GM18868 (cell line): ENCODE measurements around the gene MACROH2A2.
A peak's percentile ranks its signal among the peaks of the same experiment; 100 is the strongest.

ENCODE experiments used
- ATAC-seq: cut with Tn5 transposase; IDR thresholded peaks from one replicate; pipeline ENCODE4 v1.9.1; 2021; ENCODE audit warnings: mild to moderate bottlenecking, moderate library complexity; ENCODE audit not compliant: unreplicated experiment

Gene MACROH2A2

DNA sequence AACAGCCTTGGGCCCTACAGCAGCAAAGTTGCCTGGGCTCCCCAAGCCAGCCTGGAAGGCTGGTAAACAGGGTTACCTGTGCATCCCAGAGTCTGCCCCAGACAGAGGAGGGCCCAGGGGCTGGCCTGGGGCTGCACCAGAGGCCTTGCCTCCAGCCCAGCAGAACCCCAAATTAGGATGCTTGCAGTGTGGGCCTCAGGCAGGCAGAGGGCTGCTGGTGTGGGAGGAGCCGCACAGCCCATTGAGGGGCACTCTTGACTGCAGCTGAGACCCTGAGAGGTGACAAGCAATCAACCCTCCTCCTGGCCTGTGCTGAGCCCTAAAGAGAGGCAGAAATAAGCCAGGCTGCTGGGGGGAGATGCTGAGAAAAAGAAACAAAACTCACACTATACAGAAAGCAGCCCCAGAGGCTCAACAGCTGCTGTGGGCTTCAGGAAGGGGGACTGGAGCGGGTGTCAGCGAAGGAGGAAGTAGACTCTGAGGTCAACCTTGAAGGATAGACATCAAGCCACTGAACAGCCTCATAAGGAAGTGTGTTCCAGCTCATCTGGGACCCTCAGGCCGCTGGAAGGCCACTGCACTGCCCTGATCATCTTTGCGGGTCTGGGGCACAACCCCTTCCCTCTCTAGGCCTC is 73.4 kb downstream of the MACROH2A2 start:
- no peak for ATAC-seq

DNA sequence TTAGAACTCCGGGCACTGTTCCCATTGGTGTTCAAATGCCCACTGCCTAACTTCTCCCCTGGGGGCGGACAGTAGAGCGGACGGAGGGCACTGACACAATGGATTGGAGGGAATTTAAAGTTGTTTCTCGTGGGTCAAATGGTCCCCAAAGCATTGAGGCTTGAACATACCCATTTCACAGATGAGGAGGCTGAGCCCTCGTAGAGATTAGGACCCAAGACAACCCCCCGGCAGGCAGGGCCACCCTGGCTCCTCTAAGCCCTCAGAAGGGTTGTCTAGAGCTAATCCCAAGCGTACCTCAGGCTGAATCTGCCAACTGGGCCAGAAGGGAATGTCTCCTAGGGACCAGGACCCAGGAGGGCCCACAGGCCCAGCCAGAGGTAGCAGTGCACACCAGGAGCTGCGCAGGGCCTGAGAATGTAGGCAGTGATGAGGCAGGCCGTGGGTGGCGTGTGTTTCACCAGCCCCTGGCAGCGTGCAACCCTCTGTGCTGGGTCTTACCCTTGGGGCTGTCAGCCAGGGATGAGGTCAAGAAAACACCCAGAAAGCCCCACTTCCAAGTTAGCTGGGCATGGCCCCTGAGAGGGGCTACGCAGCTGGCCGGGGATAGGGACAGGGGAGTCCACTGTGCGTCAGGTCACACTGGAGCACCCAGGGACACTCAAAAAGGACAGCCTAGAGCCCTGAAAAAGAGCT is 74.2 kb downstream of the MACROH2A2 start:
- no peak for ATAC-seq

DNA sequence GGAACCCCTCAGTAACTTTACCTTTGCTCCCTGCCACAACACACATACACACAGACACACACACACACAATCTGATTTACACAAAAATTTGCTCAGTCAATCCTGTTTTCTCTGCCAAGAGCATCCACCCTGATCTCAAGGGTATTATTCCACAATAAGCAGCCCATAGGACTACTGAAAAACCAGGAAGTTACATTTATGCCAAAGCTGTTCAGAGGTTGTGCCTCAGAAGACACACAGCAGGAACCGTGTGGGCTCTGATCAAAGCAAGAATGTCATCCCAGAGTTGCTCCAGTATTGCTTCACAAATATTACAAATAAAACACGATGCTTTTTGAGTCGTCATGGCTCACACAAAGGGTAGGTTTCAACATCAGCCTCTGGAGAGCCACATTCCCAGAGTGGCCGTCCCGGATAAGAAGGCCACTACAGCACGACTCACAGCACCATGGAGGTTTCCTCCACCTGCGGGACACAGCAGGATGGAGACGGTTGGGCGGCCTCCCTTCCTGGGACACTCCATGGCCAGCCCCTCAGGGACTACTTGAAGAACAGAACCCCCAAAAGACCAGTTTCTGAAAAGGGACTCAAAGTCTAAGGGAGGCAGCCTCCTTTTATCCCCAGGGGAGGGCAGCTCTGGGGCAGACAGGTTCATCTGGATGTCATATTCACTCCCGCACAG is 78.4 kb downstream of the MACROH2A2 start:
- ATAC-seq: no peak

DNA sequence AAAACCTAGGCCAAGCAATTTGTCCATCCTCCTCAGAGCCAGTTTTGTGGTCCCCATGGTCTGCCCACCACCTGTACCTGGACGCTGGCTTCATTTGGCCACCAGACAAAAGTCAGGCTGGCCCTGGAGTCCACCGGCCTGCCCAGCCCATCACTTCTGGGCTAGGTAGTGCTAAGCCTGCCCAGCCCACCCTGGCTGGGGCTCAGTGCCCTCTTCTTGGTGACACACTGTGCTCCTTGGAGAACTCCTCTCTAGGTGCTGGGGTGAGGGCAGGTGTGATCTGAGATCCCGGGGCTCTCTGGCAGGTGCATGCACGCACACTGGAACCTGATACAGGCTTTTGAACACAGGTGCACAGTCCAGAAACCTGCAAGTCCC is 78.9 kb downstream of the MACROH2A2 start:
- no peak for ATAC-seq

DNA sequence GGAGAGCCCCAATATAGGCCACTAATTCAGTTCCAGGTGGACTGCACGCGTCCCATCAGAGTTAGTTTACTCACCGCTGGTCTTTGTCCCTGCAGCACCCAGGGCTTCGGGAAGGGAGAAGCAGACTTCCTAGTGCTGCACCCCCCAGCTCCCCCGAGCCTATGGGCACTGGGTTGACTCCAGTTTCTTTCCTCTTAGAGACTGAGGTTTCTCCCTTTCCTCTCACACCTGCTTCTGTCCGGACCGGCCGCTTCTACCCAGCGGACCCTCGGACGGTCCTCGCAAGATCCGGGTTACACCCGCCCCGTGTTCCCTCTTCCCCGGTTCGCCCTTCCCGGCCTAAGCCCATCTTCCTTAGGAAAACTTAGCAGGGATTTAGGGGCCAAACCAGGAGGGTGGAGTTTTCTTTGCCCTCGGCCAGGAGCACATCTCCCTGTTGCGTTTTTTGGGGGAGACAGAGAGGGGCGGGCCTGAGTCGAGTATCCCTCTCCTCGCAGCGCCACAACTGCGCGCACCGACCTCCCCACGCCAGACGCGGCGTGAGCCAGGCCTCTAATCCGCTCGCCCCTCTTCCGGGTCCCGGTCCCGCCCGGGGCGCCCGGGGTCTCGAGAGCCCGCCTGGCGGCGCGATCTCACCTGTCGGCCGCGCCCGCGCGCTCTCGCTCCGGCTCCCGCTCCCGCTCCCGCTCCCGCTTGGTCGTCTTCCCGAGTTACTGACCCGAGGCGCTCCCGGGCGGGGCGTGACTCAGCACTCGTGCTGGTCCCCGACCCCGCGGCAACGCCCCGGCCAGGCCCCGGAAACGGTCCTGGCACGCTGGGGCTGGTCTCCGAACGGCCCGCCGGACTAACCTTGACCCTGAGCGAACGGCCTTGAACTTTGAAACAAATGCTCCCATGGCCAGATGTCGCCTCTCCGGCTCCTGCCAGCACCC is 79.7 kb downstream of the MACROH2A2 start, which contains the start of gene AIFM2:
Gene AIFM2, minus strand, starts transcription at position 728 of the 932 bp plus-strand sequence. CDS start 8,741 bp downstream, outside the sequence.
- peak; percentile 82 for ATAC-seq

DNA sequence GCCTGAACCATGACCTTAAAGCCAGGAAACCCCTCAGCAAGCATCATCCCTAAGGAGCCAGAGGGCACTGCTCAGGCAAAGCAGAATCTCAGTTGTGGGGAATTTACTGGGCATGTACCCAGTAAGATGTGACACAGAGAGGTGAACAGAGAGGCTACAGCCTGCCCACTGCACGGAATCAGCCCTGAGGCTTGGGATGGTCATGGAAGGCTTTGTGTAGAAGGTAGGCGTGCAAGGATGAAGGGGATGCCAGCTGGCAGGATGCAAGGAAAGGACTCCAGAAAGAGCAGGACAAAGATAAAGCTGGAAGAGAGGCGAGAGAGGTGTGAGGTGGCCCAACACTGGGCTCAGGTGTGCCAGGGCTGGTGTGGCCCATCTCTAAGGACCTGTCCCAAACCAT is 82.4 kb downstream of the MACROH2A2 start:
- ATAC-seq: no peak

DNA sequence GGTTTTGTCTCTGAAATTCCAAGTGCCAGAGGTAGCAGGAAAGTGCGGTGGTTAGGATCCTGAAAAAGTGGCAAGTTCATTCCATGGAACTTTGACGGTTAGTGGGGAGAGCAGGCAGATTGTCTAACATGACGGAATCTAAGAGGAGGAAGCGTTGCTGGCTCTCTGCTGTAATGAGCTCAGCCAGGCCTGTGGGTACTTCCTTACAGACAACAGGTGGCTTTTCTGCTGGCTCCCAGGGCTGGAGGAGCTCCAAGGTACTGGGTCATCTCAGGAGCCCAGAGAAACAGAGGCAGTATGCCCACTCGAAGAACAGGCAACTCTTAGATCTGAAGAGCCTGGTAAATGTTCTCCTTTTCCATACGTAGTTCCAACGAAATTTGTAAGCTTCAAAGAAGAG is 83.0 kb downstream of the MACROH2A2 start:
- no peak for ATAC-seq

DNA sequence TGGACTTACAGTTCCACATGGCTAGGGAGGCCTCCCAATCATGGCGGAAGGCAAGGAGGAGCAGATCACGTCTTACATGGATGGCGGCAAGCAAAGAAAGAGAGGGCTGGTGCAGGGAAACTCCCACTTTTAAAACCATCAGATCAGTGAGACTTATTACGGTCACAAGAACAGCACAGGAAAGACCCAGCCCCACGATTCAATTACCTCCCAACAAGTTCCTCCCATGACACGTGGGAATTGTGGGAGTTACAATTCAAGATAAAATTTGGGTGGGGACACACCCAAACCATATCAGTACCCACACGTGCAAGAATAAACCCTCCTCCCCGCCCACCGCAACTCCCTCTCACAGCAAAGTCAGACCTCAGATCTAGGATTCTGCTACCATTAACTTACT is 84.5 kb downstream of the MACROH2A2 start:
- no peak for ATAC-seq

DNA sequence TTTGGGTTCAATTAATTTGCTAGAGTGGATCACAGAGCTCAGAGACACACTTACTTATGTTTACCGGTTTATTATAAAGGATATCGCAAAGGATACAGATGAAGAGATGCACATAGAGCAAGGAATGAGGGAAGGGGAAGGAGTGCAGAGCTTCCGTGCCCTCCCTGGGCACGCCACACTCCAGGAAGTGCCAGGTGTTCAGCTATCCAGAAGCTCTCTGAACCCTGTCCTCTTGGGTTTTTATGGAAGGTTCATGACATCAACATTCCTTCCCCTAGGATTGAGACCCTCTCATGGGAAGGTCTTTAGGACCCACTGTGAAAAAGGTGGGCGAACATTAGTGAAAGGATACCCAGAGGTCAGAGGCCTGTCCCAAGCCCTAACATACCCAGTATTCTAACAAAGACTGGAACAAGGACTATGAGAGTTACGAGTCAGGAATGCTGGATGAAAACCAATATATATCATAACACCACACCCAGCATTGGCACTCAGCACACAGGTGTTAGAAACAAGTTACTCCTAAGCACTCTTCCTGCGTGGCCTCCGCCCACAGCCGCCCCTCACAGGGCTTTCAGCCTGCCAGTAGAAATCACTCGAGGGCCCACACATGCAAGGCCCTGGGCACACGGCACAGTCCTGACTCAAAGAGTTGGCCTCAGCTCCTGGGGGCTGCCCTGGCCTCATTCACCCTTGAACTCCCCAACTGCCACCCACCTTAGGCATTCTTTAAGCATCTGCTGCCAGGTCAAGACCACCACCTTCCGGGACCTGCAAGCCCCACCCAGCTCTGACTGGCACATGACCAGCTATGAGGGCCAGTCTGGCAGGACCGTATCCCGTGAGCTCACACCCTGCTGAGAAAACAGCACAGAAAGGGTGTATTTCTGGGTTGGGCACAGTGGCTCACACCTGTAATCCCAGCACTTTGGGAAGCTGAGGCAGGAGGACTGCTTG is 85.6 kb downstream of the MACROH2A2 start:
- no peak for ATAC-seq

DNA sequence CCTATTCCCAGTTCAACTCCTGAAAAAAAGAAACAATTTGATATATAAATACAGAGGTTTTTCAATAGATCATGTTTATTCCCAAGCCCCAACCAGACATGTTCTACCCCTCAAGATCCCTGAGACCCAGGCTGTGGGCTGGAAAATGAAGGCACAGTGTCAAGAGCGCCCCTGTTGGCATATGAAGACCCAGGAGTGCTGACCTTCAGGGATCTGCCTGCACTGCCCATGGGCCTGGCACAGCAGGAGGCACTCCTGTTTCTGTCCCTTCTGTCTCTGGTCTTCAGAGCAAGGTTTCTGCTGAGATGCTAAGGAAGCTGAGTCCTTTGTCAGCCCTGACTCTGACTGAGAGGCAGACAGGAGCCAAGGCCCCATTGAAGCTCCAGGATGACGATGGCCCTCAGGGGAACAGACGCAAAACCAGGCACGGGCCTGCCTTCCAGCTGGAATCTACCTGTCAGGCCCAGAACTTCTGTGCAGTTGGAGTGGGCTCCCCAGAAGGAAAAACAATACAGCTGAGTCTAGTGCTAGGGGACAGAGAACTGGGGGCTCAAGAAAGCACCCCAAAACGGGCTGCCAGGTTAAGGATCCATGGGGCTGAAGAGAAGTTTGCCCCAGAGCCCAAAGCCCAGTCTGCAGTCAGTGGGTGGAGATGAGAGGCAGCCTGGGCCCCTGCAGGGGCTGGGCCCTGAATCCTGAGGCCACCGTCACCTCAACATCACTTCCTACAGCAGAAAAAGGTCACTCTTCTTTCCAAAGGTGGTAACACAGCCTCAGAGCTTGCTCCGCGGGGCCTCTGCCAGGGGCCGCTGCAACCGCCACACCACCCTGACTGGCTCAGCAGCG is 86.7 kb downstream of the MACROH2A2 start:
- no peak for ATAC-seq

DNA sequence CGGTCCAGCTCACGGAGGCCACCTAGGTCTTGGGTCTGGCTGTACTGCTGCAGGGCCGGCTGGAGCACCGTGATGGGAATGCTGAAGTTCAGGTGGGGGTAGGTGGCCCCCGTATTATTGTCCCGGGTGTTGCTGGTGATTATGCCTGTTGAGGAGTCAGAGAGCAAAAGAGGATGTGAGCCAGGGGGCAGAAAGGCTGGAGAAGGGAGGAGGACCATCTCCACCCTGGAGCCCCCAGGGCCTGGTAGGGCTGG is 87.3 kb downstream of the MACROH2A2 start:
- no peak for ATAC-seq

DNA sequence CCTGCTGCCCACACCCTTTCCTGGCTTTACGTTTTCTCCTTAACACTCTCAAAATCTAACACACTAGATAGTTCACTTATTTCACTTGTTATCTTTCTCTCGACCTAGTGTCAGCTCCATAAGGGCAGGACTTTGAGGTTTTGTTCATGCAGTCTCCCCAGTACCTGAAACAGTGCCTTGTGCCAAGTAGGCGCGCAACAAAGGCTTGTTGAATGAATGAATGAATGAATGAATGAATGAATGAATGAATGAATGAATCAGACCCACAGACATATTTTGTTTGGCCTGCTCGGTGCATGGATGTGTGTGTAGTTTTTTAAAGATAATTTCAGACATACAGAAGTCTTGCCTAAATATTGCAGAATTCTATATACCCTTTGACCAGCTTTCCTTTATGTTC is 87.7 kb downstream of the MACROH2A2 start:
- ATAC-seq: no peak

DNA sequence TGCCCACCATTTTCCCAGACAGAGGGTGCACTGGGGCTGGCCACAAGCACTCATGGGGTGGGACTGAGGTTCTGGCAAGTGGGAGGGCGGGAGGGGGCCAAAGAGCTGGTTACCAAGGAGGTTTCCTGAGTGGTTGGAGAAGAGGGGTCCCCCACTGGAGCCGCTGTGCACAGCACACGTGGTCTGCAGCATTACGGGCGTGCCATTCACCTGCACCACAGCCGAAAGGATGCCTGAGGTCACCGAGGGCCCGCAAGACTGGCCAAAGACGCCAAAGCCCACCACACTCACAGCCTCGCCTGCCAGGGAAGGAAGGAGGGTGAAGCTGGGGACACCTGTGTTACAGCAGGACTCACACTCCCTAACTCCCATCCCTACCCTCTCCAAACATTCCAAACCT is 89.9 kb downstream of the MACROH2A2 start:
- no peak for ATAC-seq

DNA sequence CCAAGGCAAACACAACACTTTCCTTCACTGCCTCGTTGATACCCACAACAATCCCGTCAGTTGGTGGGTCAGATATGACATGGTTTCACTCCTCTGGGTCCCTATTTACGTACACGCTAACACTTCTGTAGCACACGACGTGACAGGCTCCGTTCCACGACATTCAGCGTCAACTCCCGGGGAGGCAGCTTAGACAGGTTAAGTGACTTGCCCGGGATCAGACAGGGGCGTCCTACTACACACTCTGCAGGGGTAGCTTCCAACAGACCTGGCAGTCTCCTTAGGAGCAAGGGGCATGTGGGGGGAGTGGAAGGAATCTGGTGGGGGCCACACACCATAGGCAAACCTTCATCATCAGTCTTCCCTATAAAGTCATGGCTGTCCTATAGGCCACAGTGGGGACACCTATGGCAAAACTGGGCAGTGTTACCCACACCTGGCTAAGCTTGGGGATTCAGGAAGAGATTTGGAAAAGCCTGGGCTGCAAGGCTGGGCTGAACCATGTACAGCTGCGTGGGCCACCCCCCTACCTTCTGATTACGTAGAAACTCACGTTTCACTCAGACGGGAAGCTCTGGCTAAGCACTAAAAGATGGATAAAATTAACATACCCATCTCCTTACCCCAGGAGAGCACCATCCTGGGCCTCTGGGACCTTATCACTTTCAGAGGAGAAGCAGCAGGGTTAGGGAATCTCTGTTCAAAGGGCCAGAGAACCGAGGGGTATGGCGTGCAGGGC is 91.9 kb downstream of the MACROH2A2 start:
- ATAC-seq: no peak

DNA sequence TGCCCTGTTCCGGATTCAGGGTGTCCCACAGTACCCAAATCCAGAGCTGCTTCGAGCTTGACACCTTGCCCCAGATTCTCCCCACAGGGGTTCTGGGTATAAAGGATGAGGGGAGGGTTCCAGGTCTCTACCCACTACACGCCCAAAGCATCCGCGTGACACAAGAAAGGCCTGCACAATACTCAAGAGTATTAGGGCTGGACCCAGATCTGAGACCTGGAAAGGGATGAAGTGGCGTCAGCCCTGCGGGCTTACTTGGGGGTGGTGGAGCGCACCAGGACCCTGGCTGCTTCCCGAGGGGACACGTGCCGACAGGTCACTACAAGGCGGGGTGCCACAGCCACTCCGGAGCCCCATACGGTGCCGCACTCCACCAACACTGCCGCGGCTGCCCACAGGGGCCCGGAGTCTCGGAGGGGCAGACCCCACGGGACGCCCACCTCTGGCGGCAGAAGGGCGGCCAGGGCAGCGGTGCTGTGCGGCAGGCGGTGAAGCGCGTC is 92.6 kb downstream of the MACROH2A2 start:
- ATAC-seq: no peak

DNA sequence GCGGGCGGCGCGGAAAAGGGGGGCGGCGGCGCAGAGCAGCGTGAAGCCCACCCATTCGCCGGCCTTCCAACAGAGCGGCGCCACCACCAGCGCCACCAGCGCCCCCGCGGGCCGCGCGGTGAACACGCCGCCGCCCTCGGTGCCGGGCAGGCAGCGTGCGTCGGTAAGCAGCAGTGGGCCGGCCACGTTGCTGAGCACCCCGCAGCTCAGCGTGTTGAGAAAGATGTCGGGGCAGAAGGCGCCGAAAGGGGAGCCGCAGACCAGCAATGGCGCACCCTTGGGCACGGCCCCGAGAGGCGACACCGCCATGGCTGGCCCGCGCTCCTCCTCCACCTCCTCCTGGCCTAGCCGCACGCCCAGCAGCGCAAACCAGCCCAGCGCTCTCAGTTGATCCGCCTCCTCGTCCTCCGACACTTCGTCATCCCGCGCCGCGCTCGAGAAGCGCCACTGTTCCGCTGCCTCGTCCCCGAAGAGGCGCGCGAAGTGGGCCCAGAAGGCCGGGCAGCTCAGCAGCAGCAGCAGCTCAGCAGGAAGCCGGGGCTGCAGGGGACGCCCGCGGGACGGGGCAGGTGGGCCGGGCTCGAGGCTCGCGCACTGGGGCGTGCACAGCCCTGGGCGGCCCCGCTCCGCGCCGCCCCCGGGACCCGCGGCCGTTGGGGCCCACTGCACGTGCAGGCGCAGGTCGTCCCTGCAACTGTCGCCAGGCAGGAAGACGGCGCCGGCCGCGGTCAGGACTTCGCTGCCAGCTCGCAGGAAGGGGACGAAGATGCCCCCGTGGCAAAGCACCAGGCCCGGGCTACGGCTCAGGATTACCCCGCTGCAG is 93.2 kb downstream of the MACROH2A2 start:
- ATAC-seq: peak; percentile 56

DNA sequence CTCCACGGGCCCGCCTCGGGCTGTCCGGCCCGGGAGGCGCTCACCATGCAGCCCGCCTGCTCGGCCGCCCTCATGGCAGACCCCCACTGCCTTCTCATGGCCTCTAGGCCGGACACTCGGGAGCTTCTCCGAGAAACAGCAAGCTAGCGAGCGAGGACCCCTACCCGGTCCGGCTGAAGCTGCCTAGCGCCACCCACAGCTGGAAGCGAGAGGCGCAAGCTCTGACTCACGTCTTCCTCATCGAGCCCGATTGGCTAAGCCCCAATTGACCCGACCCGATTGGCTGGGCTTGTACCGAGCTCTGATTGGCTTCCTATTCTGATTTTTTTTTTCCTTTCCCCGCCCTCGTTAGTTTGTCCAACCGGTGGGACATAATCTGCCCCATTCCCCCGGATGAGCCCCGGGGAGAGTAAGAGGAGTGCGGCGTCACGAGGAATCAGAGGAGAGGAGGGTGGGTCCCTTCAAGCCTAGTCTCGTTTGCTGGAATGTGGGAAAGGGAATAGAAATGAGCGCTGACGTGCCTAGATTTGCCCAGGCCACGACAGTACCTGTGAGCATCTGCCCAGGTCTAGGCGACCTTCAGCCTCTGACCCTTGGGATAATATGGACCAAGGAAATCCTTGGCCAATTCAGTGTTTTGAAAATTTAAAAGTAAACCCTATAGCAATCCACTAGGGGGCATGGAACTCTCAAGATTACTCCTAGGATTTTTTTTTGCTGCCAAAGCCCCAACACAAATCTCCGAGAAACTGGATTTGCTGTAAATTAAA is 94.0 kb downstream of the MACROH2A2 start, which contains the start of gene TYSND1:
Gene TYSND1, minus strand, starts transcription at position 212 of the 770 bp plus-strand sequence. Its CDS starts 114 bp downstream, at position 98.
- peak; percentile 91 for ATAC-seq
